ENCODE measurements around the gene EHMT1.
A peak's percentile ranks its signal among the peaks of the same experiment; 100 is the strongest.

EHMT1 gene

DNA sequence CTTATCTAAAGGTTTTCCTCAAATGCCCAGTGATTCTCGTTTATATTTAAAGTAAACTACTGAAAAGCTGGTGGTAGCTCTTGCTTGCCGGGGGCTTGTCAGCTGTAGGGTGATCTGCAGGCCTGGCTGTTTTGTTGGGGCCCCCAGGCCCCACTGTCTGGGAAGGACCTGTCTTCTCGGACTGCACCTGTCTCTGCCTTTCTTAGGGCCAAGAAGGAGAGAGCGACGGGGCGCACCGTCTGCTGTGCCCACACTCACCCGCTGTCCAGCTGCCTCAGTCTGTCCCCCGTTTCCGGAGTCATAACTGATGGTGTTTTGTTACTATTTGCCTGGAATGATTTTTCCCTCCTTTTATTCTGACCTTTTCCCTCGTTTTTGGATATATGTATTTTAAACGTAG lies 164.7 kb downstream of the EHMT1 start:
- H3K4me1 ChIP-seq (ENCODE audit: insufficient read depth, insufficient read length): peaks cover 15% of the 10 kb centered on the region
- no peaks in the 10 kb centered on the region for H3K27me3 ChIP-seq (ENCODE audit: insufficient read depth, insufficient read length)
- no peaks in the 10 kb centered on the region for H3K9me3 ChIP-seq (ENCODE audit: insufficient read depth, low read length)
- no peak overlapping the region for H3K9ac ChIP-seq (ENCODE audit: insufficient read length, low read depth)
- peaks cover 78% of the 10 kb centered on the region for H3K36me3 ChIP-seq (ENCODE audit: insufficient read depth, insufficient read length, low read length)
- no peak for DNase-seq (ENCODE audit: low read depth, low spot score)
- H3K4me3 ChIP-seq (ENCODE audit: insufficient read length, low read depth): no peak overlapping the region
- TF ChIP-seq SUZ12 (IDR thresholded peaks at IDR 0.05; ENCODE audit: extremely low read depth, insufficient read depth, insufficient read length) (no peak), YY1 (IDR thresholded peaks at IDR 0.05; ENCODE audit: insufficient read depth, insufficient read length) (no peak), ZNF274 (IDR thresholded peaks at IDR 0.05; ENCODE audit: low read depth, low read length) (no peak)

DNA sequence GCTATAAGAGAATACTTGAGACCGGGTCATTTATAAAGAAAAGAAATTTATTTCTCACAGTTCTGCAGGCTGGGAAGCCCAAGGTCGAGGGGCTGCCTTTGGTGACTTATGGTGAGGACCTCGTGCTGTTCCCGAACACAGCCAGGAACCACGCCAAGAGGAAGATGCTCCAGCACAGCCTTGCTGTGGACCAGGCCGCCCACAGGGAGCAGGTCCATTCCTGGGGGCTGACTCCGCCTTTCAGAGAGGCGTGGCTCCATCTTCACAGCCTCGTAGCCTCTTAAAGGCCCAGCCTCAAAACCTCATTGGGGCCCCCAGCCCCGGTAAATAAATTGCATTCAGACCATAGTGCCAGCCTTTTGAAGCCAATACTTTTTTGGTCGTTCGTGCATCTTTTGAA lies 165.2 kb downstream of the EHMT1 start:
- Histone ChIP-seq H3K27me3 (ENCODE audit: insufficient read depth, insufficient read length) (no peaks in the 10 kb centered on the region), H3K4me3 (ENCODE audit: insufficient read length, low read depth) (no peak overlapping the region), H3K9me3 (ENCODE audit: insufficient read depth, low read length) (no peaks in the 10 kb centered on the region), H3K36me3 (ENCODE audit: insufficient read depth, insufficient read length, low read length) (peaks cover 73% of the 10 kb centered on the region), H3K4me1 (ENCODE audit: insufficient read depth, insufficient read length) (peaks cover 15% of the 10 kb centered on the region), H3K9ac (ENCODE audit: insufficient read length, low read depth) (no peak overlapping the region)
- DNase-seq (ENCODE audit: low read depth, low spot score): no peak
- TF ChIP-seq SUZ12 (IDR thresholded peaks at IDR 0.05; ENCODE audit: extremely low read depth, insufficient read depth, insufficient read length) (no peak), YY1 (IDR thresholded peaks at IDR 0.05; ENCODE audit: insufficient read depth, insufficient read length) (no peak), ZNF274 (IDR thresholded peaks at IDR 0.05; ENCODE audit: low read depth, low read length) (no peak)

DNA sequence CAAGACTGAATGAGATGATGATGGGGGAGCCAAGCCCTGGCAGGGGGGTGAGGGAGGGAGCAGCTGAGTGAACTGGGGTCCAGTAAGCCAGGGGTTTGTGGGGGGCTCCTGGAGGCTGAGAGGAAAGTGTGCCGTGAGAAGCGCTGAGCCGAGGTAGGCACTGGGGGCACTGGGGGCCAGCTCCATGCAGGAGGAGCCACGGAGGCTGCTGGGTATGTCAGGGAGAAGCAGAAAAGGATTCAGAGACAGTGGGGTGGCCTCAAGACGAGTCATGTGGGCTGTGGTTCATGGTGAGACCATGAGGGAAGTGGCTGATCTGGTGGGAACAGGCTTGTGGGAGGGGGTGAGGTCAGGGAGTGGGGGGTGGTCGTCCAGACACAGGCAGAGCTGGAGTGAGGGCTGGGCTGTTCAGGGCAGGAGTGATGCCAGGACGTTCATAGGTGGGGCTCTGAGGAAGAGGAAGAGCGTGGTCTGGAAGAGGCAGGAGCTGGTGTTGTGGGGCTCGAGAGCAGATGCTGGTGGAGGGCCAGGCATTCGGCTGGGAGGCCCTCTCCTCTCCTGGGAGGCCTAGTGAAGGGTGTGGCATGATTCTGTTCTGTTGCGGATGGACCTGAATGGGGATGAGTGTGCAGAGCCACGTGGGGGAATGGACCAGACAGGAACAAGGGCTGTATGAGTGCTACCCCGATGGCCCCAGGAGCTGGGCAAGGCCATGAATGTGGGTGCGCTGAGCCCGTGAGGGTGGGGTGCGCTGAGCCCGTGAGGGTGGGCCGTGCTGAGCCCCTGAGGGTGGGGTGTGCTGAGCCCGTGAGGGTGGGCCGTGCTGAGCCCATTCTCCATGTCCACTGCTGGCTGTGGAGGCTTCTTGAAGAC lies 166.1 kb downstream of the EHMT1 start:
- Histone ChIP-seq H3K27me3 (ENCODE audit: insufficient read depth, insufficient read length) (no peaks in the 10 kb centered on the region), H3K36me3 (ENCODE audit: insufficient read depth, insufficient read length, low read length) (peaks cover 65% of the 10 kb centered on the region), H3K4me3 (ENCODE audit: insufficient read length, low read depth) (no peak overlapping the region), H3K4me1 (ENCODE audit: insufficient read depth, insufficient read length) (peaks cover 15% of the 10 kb centered on the region), H3K9ac (ENCODE audit: insufficient read length, low read depth) (no peak overlapping the region), H3K9me3 (ENCODE audit: insufficient read depth, low read length) (no peaks in the 10 kb centered on the region)
- TF ChIP-seq ZNF274 (IDR thresholded peaks at IDR 0.05; ENCODE audit: low read depth, low read length) (no peak), SUZ12 (IDR thresholded peaks at IDR 0.05; ENCODE audit: extremely low read depth, insufficient read depth, insufficient read length) (no peak), YY1 (IDR thresholded peaks at IDR 0.05; ENCODE audit: insufficient read depth, insufficient read length) (no peak)
- DNase-seq (ENCODE audit: low read depth, low spot score): no peak

- H3K36me3 ChIP-seq (ENCODE audit: insufficient read depth, insufficient read length, low read length): peaks cover 66% of the 10 kb centered on the region
- peaks cover 2% of the 10 kb centered on the region; the same call in 1 of the 2 replicates for H3K9me3 ChIP-seq (ENCODE audit: insufficient read depth, low read length)
- H3K4me3 ChIP-seq (ENCODE audit: insufficient read length, low read depth): no peak overlapping the region
These were observed 166.9 kb downstream of the EHMT1 start for GRCh38 chr9:137785704-137786161.

DNA sequence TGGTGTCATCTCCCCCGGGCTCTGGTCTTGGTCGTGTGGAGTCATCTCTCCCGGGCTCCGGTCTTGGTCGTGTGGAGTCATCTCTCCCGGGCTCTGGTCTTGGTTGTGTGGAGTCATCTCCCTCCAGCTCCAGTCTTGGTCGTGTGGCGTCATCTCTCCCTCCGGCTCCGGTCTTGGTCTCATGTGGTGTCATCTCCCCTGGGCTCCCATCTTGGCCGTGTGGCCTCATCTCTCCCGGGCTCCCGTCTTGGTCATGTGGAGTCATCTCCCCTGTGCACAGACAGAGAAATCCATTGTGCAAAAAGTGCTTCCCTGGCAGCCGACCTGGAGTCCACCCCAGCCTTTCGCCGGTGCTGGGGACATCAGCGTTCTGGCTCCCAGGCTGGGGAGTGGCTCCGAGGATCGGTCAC lies 167.7 kb downstream of the EHMT1 start:
- no peak overlapping the region for H3K9ac ChIP-seq (ENCODE audit: insufficient read length, low read depth)
- H3K4me3 ChIP-seq (ENCODE audit: insufficient read length, low read depth): no peak overlapping the region
- TF ChIP-seq SUZ12 (IDR thresholded peaks at IDR 0.05; ENCODE audit: extremely low read depth, insufficient read depth, insufficient read length): no peak
- TF ChIP-seq YY1 (IDR thresholded peaks at IDR 0.05; ENCODE audit: insufficient read depth, insufficient read length): no peak
- no peak for TF ChIP-seq ZNF274 (IDR thresholded peaks at IDR 0.05; ENCODE audit: low read depth, low read length)
- no peak for DNase-seq (ENCODE audit: low read depth, low spot score)
- no peaks in the 10 kb centered on the region for H3K27me3 ChIP-seq (ENCODE audit: insufficient read depth, insufficient read length)
- peaks cover 67% of the 10 kb centered on the region for H3K36me3 ChIP-seq (ENCODE audit: insufficient read depth, insufficient read length, low read length)
- peaks cover 15% of the 10 kb centered on the region for H3K4me1 ChIP-seq (ENCODE audit: insufficient read depth, insufficient read length)
- H3K9me3 ChIP-seq (ENCODE audit: insufficient read depth, low read length): peaks cover 10% of the 10 kb centered on the region; the same call in 1 of the 2 replicates

More at GRCh38 chr9:137785704-137786161, 166.9 kb downstream of the EHMT1 start:
- Histone ChIP-seq H3K4me1 (ENCODE audit: insufficient read depth, insufficient read length) (peaks cover 15% of the 10 kb centered on the region), H3K27me3 (ENCODE audit: insufficient read depth, insufficient read length) (no peaks in the 10 kb centered on the region), H3K9ac (ENCODE audit: insufficient read length, low read depth) (no peak overlapping the region)
- TF ChIP-seq SUZ12 (IDR thresholded peaks at IDR 0.05; ENCODE audit: extremely low read depth, insufficient read depth, insufficient read length) (no peak), ZNF274 (IDR thresholded peaks at IDR 0.05; ENCODE audit: low read depth, low read length) (no peak), YY1 (IDR thresholded peaks at IDR 0.05; ENCODE audit: insufficient read depth, insufficient read length) (no peak)
- DNase-seq (ENCODE audit: low read depth, low spot score): peak; percentile 36

DNA sequence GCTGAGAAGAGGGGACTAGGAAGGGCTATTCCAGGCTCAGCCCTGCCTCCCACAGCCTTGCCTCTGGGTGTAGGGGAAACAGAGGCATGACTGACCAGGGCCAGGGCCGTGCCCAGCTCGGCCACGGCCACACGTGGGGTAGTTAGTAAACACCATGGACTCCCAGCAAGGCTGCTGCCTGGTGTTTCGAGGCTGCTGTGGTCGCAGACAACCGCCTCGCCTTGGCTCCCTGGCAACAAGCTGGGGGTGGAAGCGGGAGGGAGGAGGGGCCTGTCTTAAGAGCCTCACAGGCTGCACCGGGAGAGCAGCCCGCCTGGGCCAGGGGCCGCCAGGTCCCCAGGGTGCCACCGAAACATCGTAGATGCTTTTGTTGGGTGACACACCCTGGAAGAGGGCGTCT lies 168.6 kb downstream of the EHMT1 start:
- TF ChIP-seq ZNF274 (IDR thresholded peaks at IDR 0.05; ENCODE audit: low read depth, low read length) (no peak), SUZ12 (IDR thresholded peaks at IDR 0.05; ENCODE audit: extremely low read depth, insufficient read depth, insufficient read length) (no peak), YY1 (IDR thresholded peaks at IDR 0.05; ENCODE audit: insufficient read depth, insufficient read length) (no peak)
- DNase-seq (ENCODE audit: low read depth, low spot score): no peak
- no peak overlapping the region for H3K4me3 ChIP-seq (ENCODE audit: insufficient read length, low read depth)
- peaks cover 10% of the 10 kb centered on the region; the same call in 1 of the 2 replicates for H3K9me3 ChIP-seq (ENCODE audit: insufficient read depth, low read length)
- H3K4me1 ChIP-seq (ENCODE audit: insufficient read depth, insufficient read length): peaks cover 15% of the 10 kb centered on the region
- H3K27me3 ChIP-seq (ENCODE audit: insufficient read depth, insufficient read length): no peaks in the 10 kb centered on the region
- peaks cover 63% of the 10 kb centered on the region for H3K36me3 ChIP-seq (ENCODE audit: insufficient read depth, insufficient read length, low read length)
- no peak overlapping the region for H3K9ac ChIP-seq (ENCODE audit: insufficient read length, low read depth)

DNA sequence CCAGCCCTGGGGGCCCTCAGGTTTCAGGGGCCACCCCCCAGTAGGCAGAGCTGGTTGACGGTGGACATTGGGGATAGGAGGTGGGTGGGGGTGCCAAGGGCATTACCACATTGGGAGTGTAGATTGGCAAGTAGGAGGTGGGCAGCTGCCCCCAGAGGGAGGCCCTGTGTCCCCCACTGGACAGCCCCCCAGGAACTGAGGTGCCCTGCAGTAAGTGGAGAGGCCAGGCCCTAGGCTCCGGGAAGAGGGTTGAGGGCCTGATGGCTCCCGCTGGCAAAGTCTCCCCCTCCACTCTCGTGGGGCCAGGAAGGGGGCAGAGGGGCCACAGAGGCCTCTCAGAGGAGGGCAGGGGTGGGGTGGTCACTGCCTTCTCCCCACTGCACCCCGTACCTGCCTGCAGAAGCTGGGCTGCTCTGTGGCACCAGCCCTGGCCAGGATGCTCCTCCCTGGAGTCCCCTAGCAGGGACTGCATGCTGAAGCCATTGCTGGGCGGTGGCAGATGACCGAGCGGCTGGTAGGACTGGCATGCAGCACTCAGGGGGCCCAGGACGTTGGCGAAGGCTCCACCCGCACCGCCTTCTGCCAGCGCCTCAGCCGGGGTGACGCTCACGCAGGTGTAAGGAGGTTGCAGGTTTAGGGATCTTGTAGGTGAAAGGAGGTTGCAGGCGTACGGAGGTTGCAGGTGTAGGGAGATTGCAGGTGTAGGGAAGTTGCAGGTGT lies 169.1 kb downstream of the EHMT1 start:
- TF ChIP-seq ZNF274 (IDR thresholded peaks at IDR 0.05; ENCODE audit: low read depth, low read length): no peak
- H3K27me3 ChIP-seq (ENCODE audit: insufficient read depth, insufficient read length): no peaks in the 10 kb centered on the region
- H3K9me3 ChIP-seq (ENCODE audit: insufficient read depth, low read length): peaks cover 10% of the 10 kb centered on the region; the same call in 1 of the 2 replicates
- no peak overlapping the region for H3K9ac ChIP-seq (ENCODE audit: insufficient read length, low read depth)
- no peak for DNase-seq (ENCODE audit: low read depth, low spot score)
- H3K4me1 ChIP-seq (ENCODE audit: insufficient read depth, insufficient read length): peaks cover 15% of the 10 kb centered on the region
- peaks cover 63% of the 10 kb centered on the region for H3K36me3 ChIP-seq (ENCODE audit: insufficient read depth, insufficient read length, low read length)
- H3K4me3 ChIP-seq (ENCODE audit: insufficient read length, low read depth): no peak overlapping the region

All from NT2/D1 (cell line).